HG03520 (cell line): ENCODE data around the gene HTN1.
"Not testable (repeated sequence)": the region's sequence is repeated elsewhere in the genome, so short reads cannot be mapped to it uniquely, and the experiment has no call there.

ENCODE experiments used
- ATAC-seq: cut with Tn5 transposase; IDR thresholded peaks from one replicate; pipeline ENCODE4 v1.9.1; 2021; ENCODE audit warnings: mild to moderate bottlenecking, moderate library complexity; ENCODE audit not compliant: unreplicated experiment

HTN1 gene

DNA sequence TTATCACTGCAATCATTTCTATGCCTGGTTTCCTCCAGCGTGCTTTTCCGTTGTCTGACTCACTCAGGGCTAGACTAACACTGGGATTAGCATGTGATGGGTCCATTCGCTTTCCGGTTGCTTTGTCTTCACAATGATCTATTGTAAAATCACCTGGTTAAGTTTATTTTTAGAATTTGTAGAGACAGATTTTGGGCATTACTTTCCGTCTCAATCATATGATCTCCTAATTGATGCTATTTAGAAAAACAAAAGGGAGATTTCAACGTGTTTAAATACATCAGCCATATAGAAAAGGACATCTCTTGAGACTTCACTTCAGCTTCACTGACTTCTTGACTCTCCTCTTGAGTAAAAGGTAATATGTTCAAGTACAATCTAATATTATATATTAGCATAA lies at the start of gene HTN1:
HTN1 (plus strand) TSS at position 301 of the 400 bp plus-strand sequence. CDS start 2,639 bp downstream, outside the sequence.
- ATAC-seq = not testable (repeated sequence)

GRCh38 chr4:70000711-70001110 lies 49.5 kb upstream of the HTN1 start:
- no peak for ATAC-seq

- ATAC-seq = no peak
Observed at GRCh38 chr4:70002507-70002906, 47.7 kb upstream of the HTN1 start.

- ATAC-seq = no peak
Observed at GRCh38 chr4:70008771-70009170, 41.5 kb upstream of the HTN1 start.

DNA sequence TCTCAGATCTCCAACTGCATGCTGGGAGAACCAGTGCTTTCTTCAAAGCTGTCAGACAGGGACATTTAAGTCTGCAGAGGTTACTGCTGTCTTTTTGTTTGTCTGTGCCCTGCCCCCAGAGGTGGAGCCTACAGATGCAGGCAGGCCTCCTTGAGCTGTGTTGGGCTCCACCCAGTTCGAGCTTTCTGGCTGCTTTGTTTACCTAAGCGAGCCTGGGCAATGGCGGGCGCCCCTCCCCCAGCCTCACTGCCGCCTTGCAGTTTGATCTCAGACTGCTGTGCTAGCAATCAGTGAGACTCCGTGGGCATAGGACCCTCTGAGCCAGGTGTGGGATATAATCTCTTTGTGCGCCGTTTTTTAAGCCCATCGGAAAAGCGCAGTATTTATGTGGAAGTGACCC lies 31.2 kb upstream of the HTN1 start:
- not testable (repeated sequence) for ATAC-seq

GRCh38 chr4:70023218-70023617 lies 27.0 kb upstream of the HTN1 start:
- ATAC-seq = no peak

GRCh38 chr4:70027011-70027410 lies 23.2 kb upstream of the HTN1 start:
- no peak for ATAC-seq

DNA sequence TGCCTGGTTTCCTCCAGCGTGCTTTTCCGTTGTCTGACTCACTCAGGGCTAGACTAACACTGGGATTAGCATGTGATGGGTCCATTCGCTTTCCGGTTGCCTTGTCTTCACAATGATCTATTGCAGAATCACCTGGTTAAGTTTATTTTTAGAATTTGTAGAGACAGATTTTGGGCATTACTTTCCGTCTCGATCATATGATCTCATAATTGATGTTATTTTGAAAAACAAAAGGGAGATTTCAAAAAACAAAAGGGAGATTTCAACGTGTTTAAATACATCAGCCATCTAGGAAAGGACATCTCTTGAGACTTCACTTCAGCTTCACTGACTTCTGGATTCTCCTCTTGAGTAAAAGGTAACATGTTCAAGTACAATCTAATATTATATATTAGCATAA lies 22.1 kb upstream of the HTN1 start, which contains the start of gene HTN3:
HTN3 (plus strand) TSS at position 301 of the 400 bp plus-strand sequence. CDS start 2,282 bp downstream, outside the sequence.
- ATAC-seq = not testable (repeated sequence)

- not testable (repeated sequence) for ATAC-seq
Observed at GRCh38 chr4:70037559-70037958, 12.7 kb upstream of the HTN1 start.

- not testable (repeated sequence) for ATAC-seq
Observed at GRCh38 chr4:70039928-70040327, 10.3 kb upstream of the HTN1 start.

DNA sequence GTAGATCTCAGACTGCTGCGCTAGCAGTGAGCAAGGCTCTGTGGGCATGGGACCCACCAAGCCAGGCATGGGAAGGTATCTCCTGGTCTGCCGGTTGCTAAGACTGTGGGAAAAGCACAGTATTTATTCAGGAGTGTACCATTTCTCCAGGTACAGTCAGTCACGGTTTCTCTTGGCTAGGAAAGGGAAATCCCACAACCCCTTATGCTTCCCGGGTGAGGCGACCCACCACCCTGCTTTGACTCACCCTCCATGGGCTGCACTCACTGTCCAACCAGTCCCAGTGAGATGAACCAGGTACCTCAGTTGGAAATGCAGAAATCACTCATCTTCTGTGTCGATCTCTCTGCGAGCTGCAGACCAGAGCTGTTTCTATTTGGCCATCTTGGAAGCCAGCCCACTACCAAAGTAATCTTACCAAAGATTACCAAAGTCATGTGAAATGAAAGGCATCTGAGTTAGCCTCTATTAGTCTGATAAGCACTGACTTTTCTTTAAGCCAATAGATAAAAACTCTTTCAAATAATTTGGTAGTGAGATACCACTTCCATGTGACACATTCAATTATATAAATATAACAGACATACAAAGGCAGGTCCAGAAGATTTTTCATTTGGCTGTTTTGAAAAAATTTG lies 8.5 kb upstream of the HTN1 start:
- no peak for ATAC-seq

DNA sequence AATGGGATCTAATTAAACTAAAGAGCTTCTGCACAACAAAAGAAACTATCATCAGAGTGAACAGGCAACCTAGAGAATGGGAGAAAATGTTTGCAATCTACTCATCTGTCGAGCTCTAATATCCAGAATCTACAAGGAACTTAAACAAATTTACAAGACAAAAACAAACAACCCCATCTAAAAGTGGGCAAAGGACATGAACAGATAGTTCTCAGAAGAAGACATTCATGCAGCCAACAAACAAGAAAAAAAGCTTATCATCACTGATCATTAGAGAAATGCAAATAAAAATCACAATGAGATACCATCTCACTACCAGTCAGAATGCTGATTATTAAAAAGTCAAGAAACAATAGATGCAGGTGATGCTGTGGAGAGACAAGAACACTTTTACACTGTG lies 6.3 kb downstream of the HTN1 start:
- not testable (repeated sequence) for ATAC-seq

GRCh38 chr4:70057651-70058050 lies 7.4 kb downstream of the HTN1 start:
- no peak for ATAC-seq

- ATAC-seq = no peak
Observed at GRCh38 chr4:70059149-70059548, 8.9 kb downstream of the HTN1 start.

- ATAC-seq = peak; percentile 80
Observed at GRCh38 chr4:70062000-70062399, 11.8 kb downstream of the HTN1 start.

DNA sequence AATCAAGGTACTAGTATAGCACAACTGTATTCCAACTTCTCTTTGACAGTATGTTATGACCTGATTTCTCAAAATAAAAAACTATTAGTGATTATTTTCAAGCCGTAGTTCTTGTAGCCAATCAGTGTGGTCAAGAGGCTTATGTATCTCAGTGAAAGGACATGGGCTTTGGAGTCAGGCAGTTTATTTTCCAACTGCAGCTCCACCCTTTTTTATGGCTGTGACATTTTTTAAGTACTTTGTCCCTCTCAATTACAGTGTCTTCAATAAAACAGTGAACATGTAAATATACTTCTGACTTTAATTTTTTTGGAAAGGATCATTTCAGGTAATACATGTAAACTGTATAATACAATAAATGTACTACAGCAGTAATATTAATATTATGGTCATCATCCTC lies 30.0 kb downstream of the HTN1 start:
- no peak for ATAC-seq

DNA sequence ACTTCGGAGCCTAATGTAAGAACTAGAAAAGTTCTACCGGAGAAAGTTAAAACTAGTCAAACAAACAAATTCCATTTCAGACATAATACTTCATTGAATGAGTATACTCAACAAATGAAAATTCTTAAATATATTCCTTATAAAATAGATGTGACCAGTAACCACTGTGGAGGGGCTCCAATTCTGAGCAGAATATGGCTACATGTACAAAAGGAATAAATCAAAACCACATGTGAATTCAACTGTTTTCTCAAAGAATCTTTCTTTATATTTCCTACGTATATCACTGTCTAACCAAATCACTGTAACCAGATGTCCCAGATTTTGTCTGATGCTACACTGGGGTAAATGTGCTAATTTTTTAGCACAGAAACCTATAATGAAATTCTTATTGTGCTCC lies 49.0 kb downstream of the HTN1 start:
- no peak for ATAC-seq
